AG09309 (cell line): ENCODE data around the gene ADAMTS17.

Source experiments
- DNase-seq: peaks from one replicate; pipeline ENCODE4 v3.0.0-alpha.2; 2010; ENCODE audit warnings: low read depth
- H3K4me3 ChIP-seq: 2 replicates; pipeline ENCODE4 v1.5.1; 2011; ENCODE audit warnings: mild to moderate bottlenecking, low read depth, low read length, moderate library complexity; ENCODE audit not compliant: control insufficient read depth
- TF ChIP-seq, protein P1 (sequence below): IDR thresholded peaks from 2 replicates; pipeline ENCODE4 v1.5.1; 2011; ENCODE audit warnings: mild to moderate bottlenecking, low read depth, low read length, inconsistent platforms; ENCODE audit not compliant: insufficient read depth, control insufficient read depth; ENCODE audit errors: missing control alignments

The ADAMTS17 gene

DNA sequence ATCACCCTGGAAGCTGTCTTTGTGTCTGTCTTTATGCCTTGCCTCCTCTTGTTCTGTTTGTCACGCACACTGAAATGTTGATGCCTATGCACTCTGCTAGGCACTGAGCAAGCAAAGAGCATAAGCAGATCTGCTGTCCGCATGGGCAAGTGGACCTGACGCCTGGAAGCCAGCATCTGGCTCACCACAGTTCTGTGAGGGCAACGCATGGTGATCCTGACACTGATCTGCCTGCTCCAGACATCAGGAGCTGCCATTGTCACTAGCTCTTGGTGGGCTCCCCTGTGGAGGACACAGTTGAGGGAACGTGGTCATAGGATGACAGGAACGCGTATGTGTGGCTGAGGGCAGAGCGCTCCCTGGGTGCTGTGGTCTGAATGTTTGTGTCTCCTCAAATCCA is 234.6 kb downstream of the ADAMTS17 start:
- TF ChIP-seq, protein P1, sequence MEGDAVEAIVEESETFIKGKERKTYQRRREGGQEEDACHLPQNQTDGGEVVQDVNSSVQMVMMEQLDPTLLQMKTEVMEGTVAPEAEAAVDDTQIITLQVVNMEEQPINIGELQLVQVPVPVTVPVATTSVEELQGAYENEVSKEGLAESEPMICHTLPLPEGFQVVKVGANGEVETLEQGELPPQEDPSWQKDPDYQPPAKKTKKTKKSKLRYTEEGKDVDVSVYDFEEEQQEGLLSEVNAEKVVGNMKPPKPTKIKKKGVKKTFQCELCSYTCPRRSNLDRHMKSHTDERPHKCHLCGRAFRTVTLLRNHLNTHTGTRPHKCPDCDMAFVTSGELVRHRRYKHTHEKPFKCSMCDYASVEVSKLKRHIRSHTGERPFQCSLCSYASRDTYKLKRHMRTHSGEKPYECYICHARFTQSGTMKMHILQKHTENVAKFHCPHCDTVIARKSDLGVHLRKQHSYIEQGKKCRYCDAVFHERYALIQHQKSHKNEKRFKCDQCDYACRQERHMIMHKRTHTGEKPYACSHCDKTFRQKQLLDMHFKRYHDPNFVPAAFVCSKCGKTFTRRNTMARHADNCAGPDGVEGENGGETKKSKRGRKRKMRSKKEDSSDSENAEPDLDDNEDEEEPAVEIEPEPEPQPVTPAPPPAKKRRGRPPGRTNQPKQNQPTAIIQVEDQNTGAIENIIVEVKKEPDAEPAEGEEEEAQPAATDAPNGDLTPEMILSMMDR = no peak
- no peak for DNase-seq
- H3K4me3 ChIP-seq = no peak overlapping the region

- H3K4me3 ChIP-seq = no peak overlapping the region
- no peak for DNase-seq
- TF ChIP-seq, protein P1 = no peak
These were observed 235.0 kb downstream of the ADAMTS17 start for GRCh38 chr15:100106732-100107131.

GRCh38 chr15:100105101-100105500 is 236.7 kb downstream of the ADAMTS17 start:
- no peak for DNase-seq

DNA sequence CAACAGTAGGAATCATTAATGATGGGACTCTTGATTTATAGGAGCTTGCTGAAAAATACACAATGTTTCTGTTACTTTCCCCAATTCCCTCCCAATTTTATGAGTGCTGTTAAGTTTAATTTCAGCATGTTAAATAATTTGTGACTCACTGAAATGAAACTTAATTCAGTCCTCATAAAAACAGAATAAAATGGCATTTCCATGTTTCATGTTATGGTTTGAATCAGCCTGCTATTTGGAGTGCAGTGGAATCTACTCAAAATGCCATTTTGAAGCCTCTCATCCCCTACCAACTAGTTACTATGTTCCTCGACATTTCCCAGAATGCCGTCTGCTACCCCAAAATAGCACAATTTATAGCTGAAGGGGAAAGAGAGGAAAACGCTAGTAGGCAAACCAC is 237.5 kb downstream of the ADAMTS17 start:
- no peak for DNase-seq
- TF ChIP-seq, protein P1 = no peak
- no peak overlapping the region for H3K4me3 ChIP-seq

More at GRCh38 chr15:100105101-100105500, 236.7 kb downstream of the ADAMTS17 start:
- TF ChIP-seq, protein P1 = no peak
- H3K4me3 ChIP-seq = no peak overlapping the region

- TF ChIP-seq, protein P1 = no peak
- H3K4me3 ChIP-seq = no peak overlapping the region
- no peak for DNase-seq
These were observed 237.9 kb downstream of the ADAMTS17 start for GRCh38 chr15:100103828-100104227.

DNA sequence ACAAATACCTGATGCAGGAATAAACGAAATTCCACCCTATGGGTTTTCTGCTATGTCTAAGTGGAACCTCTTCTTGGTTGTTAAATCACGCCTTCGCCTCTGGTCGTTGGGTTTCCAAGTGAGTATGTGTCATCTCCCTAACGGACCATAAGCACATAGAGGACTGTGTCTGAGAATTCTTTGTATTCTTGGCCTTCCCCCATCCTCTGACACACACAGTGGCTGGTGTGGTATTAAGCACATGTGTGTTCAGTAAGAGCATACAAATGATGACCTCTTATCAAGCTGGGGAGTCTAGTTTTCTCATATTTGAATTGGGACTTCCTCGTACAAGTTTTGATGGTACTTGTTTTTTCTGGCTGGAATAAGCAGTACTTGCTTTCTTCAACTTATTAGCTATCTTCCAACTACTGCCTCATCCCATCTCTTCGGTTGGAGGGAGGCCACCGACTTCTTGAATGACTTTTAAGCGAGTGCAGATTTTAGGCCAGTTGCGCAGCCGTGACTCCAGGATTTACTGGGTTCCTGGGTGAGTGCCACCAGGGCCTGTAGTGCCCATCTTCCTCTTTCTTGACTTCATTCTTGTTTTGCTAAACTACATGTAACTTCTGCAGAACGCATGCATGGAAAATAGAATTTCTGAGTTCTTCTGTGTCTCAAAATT is 240.2 kb downstream of the ADAMTS17 start:
- TF ChIP-seq, protein P1 = no peak
- DNase-seq = no peak
- no peak overlapping the region for H3K4me3 ChIP-seq
